GM12878 (cell line): ENCODE results near the gene TNFAIP3. TPM values are rescaled to one million over a fixed set of nuclear protein-coding genes. Genes with fewer than 3 reads are reported as not detected.

Experiments used
- CBFB ChIP-seq: IDR thresholded peaks from 2 replicates; pipeline ENCODE4 v1.6.1; 2016; ENCODE audit warnings: antibody characterized with exemption, low read depth
- DPF2 ChIP-seq: fragments of 450-650 bp; IDR thresholded peaks from 2 replicates; pipeline ENCODE4 v1.6.1; 2017; ENCODE audit warnings: mild to moderate bottlenecking
- ESRRA ChIP-seq: IDR thresholded peaks from 2 replicates; pipeline ENCODE4 v1.6.1; 2012; ENCODE audit warnings: mild to moderate bottlenecking, low read length, improper control_type of control experiment
- ETV6 ChIP-seq, 2 experiments: fragments of 450-650 bp in 1 of 2; IDR thresholded peaks in 1 of 2; conservative IDR thresholded peaks in 1 of 2; 2 replicates each; pipeline ENCODE4 v1.6.1; 2014; ENCODE audit warnings: antibody characterized with exemption in 1 of 2, borderline replicate concordance in 1 of 2, low read depth in 1 of 2, mild to moderate bottlenecking in 1 of 2, moderate library complexity in 1 of 2
- GABPA ChIP-seq: IDR thresholded peaks from 2 replicates; pipeline ENCODE4 v1.6.1; 2014; ENCODE audit warnings: antibody characterized with exemption, low read depth, mild to moderate bottlenecking, inconsistent platforms
- MTA3 ChIP-seq: IDR thresholded peaks from 2 replicates; pipeline ENCODE4 v1.6.1; 2012; ENCODE audit warnings: low read length, inconsistent platforms, borderline replicate concordance
- MYC ChIP-seq: IDR thresholded peaks from 2 replicates; pipeline ENCODE4 v1.6.1; 2011; ENCODE audit warnings: mild to moderate bottlenecking, low read length, moderate library complexity, inconsistent platforms; ENCODE audit not compliant: insufficient read depth, insufficient replicate concordance, insufficient read length, severe bottlenecking
- NR2F1 ChIP-seq: fragments of 450-650 bp; conservative IDR thresholded peaks from 2 replicates; pipeline ENCODE4 v1.6.1; 2017; ENCODE audit warnings: mild to moderate bottlenecking
- NRF1 ChIP-seq: conservative IDR thresholded peaks from 2 replicates; pipeline ENCODE4 v1.6.1; 2011; ENCODE audit warnings: mild to moderate bottlenecking, low read depth, low read length, improper control_type of control experiment
- POLR2AphosphoS5 ChIP-seq: IDR thresholded peaks from 2 replicates; pipeline ENCODE4 v1.6.1; 2011; ENCODE audit warnings: mild to moderate bottlenecking, low read length, inconsistent platforms
- RELA ChIP-seq: fragments of 450-650 bp; IDR thresholded peaks from 2 replicates; pipeline ENCODE4 v1.8.0; 2014; ENCODE audit warnings: borderline replicate concordance; ENCODE audit not compliant: partially characterized antibody
- SRF ChIP-seq, 2 experiments: IDR thresholded peaks; 2 replicates each; pipeline ENCODE4 v1.6.1; 2011; ENCODE audit warnings: low read depth in 2 of 2, low read length in 2 of 2, mild to moderate bottlenecking in 1 of 2, moderate library complexity in 1 of 2
- SUPT20H ChIP-seq: IDR thresholded peaks from 2 replicates; pipeline ENCODE4 v1.6.1; 2011; ENCODE audit warnings: low read depth, mild to moderate bottlenecking, low read length, moderate library complexity, borderline replicate concordance; ENCODE audit not compliant: control insufficient read depth
- TBL1XR1 ChIP-seq: IDR thresholded peaks from 2 replicates; pipeline ENCODE4 v1.6.1; 2012; ENCODE audit warnings: low read depth, low read length, improper control_type of control experiment
- ZNF384 ChIP-seq: IDR thresholded peaks from 2 replicates; pipeline ENCODE4 v1.6.1; 2012; ENCODE audit warnings: low read depth, mild to moderate bottlenecking, low read length, improper control_type of control experiment, borderline replicate concordance
- polyA plus RNA-seq, 11 experiments: library from polyadenylated mRNA; depleted of rRNA in 4 of 11; unstranded in 6 of 11; stranded (reverse) in 5 of 11; fragments of >200 nt; fragmentation: Nextera tagmentation in 4 of 11; fragmentation: Illumina TruSeq in 1 of 11; extraction: Ambion mirVana in 4 of 11; extraction: Trizol in 1 of 11; gene quantifications; 1 replicate in 1 of 11; 2 replicates in 10 of 11; pipeline versions ENCODE4 v1.2.1 to v1.2.3, GENCODE V29; 2011 to 2016; ENCODE audit warnings: inconsistent platforms in 2 of 11, missing spikeins in 2 of 11, low read depth in 1 of 11
- total RNA-seq, 4 experiments: library from RNA; depleted of rRNA in 3 of 4; stranded (reverse); fragments of >200 nt in 3 of 4; fragmentation: Illumina TruSeq in 1 of 4; extraction: Trizol in 1 of 4; gene quantifications; 2 replicates each; pipeline versions ENCODE4 v1.2.1 to v1.2.3, GENCODE V29; 2013 to 2021
- TF ChIP-seq, protein P1 (sequence below): fragments of 450-650 bp; formaldehyde crosslinking; IDR thresholded peaks from 2 replicates; pipeline ENCODE4 v1.5.0; 2022; ENCODE audit warnings: mild to moderate bottlenecking, missing genetic modification characterization
- TF ChIP-seq, protein P2 (sequence below): IDR thresholded peaks from 2 replicates; pipeline ENCODE4 v1.6.1; 2012; ENCODE audit warnings: mild to moderate bottlenecking, low read depth, low read length
- TF ChIP-seq, protein P3 (sequence below): fragments of 450-650 bp; IDR thresholded peaks from 2 replicates; pipeline ENCODE4 v1.6.1; 2016; ENCODE audit warnings: mild to moderate bottlenecking
- TF ChIP-seq, protein P4 (sequence below): fragments of 450-650 bp; IDR thresholded peaks from 2 replicates; pipeline ENCODE4 v1.6.1; 2018; ENCODE audit warnings: mild to moderate bottlenecking, low read depth, moderate library complexity; ENCODE audit not compliant: partially characterized antibody

The TNFAIP3 gene
- total and polyA plus RNA-seq, 10 of the 15 experiments (the other 5 are each of a cell fraction or from before 2014, with no cell fraction given) = 18.0 to 350 (median 127) TPM

DNA sequence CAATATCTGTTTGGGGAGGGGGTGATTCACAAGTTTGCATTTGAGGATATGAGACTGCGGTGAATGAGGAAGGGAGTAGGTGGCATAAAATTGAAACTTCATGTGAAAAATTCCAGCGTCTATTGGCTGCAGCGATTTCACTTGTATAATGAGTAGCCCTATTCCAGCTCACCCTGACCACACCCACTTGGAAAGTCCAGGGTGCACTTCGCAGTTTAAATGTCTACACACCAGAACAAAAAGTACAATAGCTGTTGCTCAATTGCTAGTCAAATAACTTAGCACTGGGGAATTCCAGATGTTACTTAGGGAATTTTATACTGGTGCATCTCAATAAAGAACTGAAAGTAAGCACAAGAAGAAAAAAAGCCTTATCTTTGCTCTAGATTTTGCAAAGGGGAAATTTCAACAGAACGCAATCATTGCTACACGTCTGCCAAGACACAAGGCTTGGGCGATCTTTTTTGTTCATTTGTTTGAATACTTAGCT, 6.3 kb downstream of the TNFAIP3 start (continued):
- TF ChIP-seq, protein P1, sequence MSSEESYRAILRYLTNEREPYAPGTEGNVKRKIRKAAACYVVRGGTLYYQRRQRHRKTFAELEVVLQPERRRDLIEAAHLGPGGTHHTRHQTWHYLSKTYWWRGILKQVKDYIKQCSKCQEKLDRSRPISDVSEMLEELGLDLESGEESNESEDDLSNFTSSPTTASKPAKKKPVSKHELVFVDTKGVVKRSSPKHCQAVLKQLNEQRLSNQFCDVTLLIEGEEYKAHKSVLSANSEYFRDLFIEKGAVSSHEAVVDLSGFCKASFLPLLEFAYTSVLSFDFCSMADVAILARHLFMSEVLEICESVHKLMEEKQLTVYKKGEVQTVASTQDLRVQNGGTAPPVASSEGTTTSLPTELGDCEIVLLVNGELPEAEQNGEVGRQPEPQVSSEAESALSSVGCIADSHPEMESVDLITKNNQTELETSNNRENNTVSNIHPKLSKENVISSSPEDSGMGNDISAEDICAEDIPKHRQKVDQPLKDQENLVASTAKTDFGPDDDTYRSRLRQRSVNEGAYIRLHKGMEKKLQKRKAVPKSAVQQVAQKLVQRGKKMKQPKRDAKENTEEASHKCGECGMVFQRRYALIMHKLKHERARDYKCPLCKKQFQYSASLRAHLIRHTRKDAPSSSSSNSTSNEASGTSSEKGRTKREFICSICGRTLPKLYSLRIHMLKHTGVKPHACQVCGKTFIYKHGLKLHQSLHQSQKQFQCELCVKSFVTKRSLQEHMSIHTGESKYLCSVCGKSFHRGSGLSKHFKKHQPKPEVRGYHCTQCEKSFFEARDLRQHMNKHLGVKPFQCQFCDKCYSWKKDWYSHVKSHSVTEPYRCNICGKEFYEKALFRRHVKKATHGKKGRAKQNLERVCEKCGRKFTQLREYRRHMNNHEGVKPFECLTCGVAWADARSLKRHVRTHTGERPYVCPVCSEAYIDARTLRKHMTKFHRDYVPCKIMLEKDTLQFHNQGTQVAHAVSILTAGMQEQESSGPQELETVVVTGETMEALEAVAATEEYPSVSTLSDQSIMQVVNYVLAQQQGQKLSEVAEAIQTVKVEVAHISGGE (CRISPR knock-in tag) = no peak
- no peak for TF ChIP-seq TBL1XR1
- TF ChIP-seq MTA3 = peak; percentile 76; the same call in 1 of the 2 replicates
- TF ChIP-seq ETV6 (conservative IDR thresholded peaks at IDR 0.05 in 1 of 2, IDR thresholded peaks at IDR 0.05 in 1 of 2; ENCODE audit: borderline replicate concordance in 1 of 2, low read depth in 1 of 2) = no peak; a peak in 1 of 4 replicates
- peak; percentile 63; the same call in 1 of the 2 replicates for TF ChIP-seq CBFB
- TF ChIP-seq RELA = peak; percentile 97
- no peak for TF ChIP-seq SUPT20H
- TF ChIP-seq, protein P2, sequence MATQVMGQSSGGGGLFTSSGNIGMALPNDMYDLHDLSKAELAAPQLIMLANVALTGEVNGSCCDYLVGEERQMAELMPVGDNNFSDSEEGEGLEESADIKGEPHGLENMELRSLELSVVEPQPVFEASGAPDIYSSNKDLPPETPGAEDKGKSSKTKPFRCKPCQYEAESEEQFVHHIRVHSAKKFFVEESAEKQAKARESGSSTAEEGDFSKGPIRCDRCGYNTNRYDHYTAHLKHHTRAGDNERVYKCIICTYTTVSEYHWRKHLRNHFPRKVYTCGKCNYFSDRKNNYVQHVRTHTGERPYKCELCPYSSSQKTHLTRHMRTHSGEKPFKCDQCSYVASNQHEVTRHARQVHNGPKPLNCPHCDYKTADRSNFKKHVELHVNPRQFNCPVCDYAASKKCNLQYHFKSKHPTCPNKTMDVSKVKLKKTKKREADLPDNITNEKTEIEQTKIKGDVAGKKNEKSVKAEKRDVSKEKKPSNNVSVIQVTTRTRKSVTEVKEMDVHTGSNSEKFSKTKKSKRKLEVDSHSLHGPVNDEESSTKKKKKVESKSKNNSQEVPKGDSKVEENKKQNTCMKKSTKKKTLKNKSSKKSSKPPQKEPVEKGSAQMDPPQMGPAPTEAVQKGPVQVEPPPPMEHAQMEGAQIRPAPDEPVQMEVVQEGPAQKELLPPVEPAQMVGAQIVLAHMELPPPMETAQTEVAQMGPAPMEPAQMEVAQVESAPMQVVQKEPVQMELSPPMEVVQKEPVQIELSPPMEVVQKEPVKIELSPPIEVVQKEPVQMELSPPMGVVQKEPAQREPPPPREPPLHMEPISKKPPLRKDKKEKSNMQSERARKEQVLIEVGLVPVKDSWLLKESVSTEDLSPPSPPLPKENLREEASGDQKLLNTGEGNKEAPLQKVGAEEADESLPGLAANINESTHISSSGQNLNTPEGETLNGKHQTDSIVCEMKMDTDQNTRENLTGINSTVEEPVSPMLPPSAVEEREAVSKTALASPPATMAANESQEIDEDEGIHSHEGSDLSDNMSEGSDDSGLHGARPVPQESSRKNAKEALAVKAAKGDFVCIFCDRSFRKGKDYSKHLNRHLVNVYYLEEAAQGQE = 0 out of 2 replicates have a peak, but pooled peaks have one; percentile 18
- TF ChIP-seq ZNF384 = peak; percentile 70
- TF ChIP-seq, protein P3, sequence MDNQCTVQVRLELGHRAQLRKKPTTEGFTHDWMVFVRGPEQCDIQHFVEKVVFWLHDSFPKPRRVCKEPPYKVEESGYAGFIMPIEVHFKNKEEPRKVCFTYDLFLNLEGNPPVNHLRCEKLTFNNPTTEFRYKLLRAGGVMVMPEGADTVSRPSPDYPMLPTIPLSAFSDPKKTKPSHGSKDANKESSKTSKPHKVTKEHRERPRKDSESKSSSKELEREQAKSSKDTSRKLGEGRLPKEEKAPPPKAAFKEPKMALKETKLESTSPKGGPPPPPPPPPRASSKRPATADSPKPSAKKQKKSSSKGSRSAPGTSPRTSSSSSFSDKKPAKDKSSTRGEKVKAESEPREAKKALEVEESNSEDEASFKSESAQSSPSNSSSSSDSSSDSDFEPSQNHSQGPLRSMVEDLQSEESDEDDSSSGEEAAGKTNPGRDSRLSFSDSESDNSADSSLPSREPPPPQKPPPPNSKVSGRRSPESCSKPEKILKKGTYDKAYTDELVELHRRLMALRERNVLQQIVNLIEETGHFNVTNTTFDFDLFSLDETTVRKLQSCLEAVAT = no peak
- no peak for TF ChIP-seq SRF (IDR thresholded peaks at IDR 0.05; ENCODE audit: low read depth in 2 of 2, low read length in 2 of 2)
- TF ChIP-seq, protein P4, sequence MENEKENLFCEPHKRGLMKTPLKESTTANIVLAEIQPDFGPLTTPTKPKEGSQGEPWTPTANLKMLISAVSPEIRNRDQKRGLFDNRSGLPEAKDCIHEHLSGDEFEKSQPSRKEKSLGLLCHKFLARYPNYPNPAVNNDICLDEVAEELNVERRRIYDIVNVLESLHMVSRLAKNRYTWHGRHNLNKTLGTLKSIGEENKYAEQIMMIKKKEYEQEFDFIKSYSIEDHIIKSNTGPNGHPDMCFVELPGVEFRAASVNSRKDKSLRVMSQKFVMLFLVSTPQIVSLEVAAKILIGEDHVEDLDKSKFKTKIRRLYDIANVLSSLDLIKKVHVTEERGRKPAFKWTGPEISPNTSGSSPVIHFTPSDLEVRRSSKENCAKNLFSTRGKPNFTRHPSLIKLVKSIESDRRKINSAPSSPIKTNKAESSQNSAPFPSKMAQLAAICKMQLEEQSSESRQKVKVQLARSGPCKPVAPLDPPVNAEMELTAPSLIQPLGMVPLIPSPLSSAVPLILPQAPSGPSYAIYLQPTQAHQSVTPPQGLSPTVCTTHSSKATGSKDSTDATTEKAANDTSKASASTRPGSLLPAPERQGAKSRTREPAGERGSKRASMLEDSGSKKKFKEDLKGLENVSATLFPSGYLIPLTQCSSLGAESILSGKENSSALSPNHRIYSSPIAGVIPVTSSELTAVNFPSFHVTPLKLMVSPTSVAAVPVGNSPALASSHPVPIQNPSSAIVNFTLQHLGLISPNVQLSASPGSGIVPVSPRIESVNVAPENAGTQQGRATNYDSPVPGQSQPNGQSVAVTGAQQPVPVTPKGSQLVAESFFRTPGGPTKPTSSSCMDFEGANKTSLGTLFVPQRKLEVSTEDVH = no peak
- TF ChIP-seq DPF2 = no peak
- TF ChIP-seq ESRRA = no peak
- TF ChIP-seq GABPA = no peak
- no peak for TF ChIP-seq NRF1
- no peak for TF ChIP-seq MYC
- TF ChIP-seq NR2F1 = no peak
- peak; percentile 75 for TF ChIP-seq POLR2AphosphoS5
